MCF 10A (cell line): Measurements from ENCODE around the gene CTCF. TPM values are rescaled to one million over a fixed set of nuclear protein-coding genes. Genes with fewer than 3 reads are reported as not detected.

Experiments used
- BruUV-seq: library from RNA; stranded (reverse); fragments of 400-500 nt; replicated peaks from 2 replicates; lab custom pipeline; 2021; lab: Mats Ljungman, UMichigan
- CTCF ChIA-PET: fragments of 300-600 bp; sonication (Branson Sonifier 250); formaldehyde crosslinking; extraction: SDS; loops from one replicate; lab custom pipeline; 2021; ENCODE audit warnings: antibody characterized with exemption, inconsistent platforms; lab: Yijun Ruan, JAX
- POLR2A ChIA-PET: fragments of 300-600, 350-650 bp; sonication (Branson Sonifier 250); formaldehyde crosslinking; extraction: SDS; loops from one replicate; lab custom pipeline; 2020; ENCODE audit warnings: antibody characterized with exemption, inconsistent platforms; lab: Yijun Ruan, JAX
- DNase-seq: peaks from one replicate; pipeline ENCODE4 v3.0.0-alpha.2; 2018; ENCODE audit not compliant: unreplicated experiment
- H3K27ac Mint-ChIP-seq: one replicate; pipeline ENCODE4 v1.8.0; 2022; ENCODE audit warnings: mild to moderate bottlenecking, low read depth, mixed read lengths; ENCODE audit not compliant: unreplicated experiment
- H3K27me3 Mint-ChIP-seq: one replicate; pipeline ENCODE4 v1.8.0; 2022; ENCODE audit warnings: mixed read lengths; ENCODE audit not compliant: insufficient read depth, unreplicated experiment
- H3K36me3 Mint-ChIP-seq: one replicate; pipeline ENCODE4 v1.8.0; 2022; ENCODE audit warnings: mild to moderate bottlenecking, moderate library complexity, mixed read lengths; ENCODE audit not compliant: insufficient read depth, unreplicated experiment
- H3K4me1 Mint-ChIP-seq: one replicate; pipeline ENCODE4 v1.8.0; 2022; ENCODE audit warnings: mixed read lengths; ENCODE audit not compliant: insufficient read depth, unreplicated experiment
- H3K4me3 Mint-ChIP-seq: one replicate; pipeline ENCODE4 v1.8.0; 2022; ENCODE audit warnings: mild to moderate bottlenecking, moderate library complexity, mixed read lengths; ENCODE audit not compliant: unreplicated experiment
- H3K9me3 Mint-ChIP-seq: one replicate; pipeline ENCODE4 v1.8.0; 2022; ENCODE audit warnings: mixed read lengths; ENCODE audit not compliant: unreplicated experiment
- CTCF ChIP-seq: fragments of 200-600 bp; IDR thresholded peaks from one replicate; pipeline ENCODE4 v1.8.0; 2022; ENCODE audit warnings: antibody characterized with exemption, mild to moderate bottlenecking; ENCODE audit not compliant: unreplicated experiment
- intact Hi-C: fragments of 100-400 bp; cut with micrococcal nuclease; formaldehyde crosslinking; loops from 2 replicates; pipeline ENCODE4 v1.14.1; 2022
- total RNA-seq: library from RNA; stranded (reverse); gene quantifications from 2 replicates; pipeline ENCODE4 v1.2.3, GENCODE V29; 2022

The CTCF gene
- total RNA-seq, 1 experiment from 2014 or later, result 40.6 TPM

GRCh38 chr16:67544329-67544841, 17.9 kb upstream of the CTCF start:
- no peaks in the 10 kb centered on the region for H3K9me3 Mint-ChIP-seq
- H3K36me3 Mint-ChIP-seq, result peaks cover 20% of the 10 kb centered on the region
- ChIA-PET CTCF (interaction anchor here (0.5 to 6.1 kb wide), 9 partner anchors 12 to 244 kb away, joined by 3 to 60 read pairs (median 8); partner anchors contain the start of genes CARMIL2, CTCF and RIPOR1), POLR2A (interaction anchor here (0.8 to 2.7 kb wide), 8 partner anchors 9 to 234 kb away, joined by 3 to 15 read pairs (median 6); partner anchors contain the start of gene RIPOR1)
- peak overlapping the region; percentile 54 for H3K27ac Mint-ChIP-seq
- H3K27me3 Mint-ChIP-seq, result no peaks in the 10 kb centered on the region
- intact Hi-C loops, result no loop called here
- no peak for TF ChIP-seq CTCF
- no peak overlapping the region for H3K4me3 Mint-ChIP-seq
- DNase-seq, result peak; percentile 57
- BruUV-seq, result no TSS peak
- H3K4me1 Mint-ChIP-seq, result peaks cover 41% of the 10 kb centered on the region

- H3K27me3 Mint-ChIP-seq, result no peaks in the 10 kb centered on the region
- no peak for DNase-seq
- intact Hi-C loops, result no loop called here
- TF ChIP-seq CTCF, result no peak
- POLR2A ChIA-PET, result interaction anchor here (0.8 to 2.7 kb wide), 8 partner anchors 10 to 233 kb away, joined by 3 to 15 read pairs (median 6); partner anchors contain the start of gene RIPOR1
- peaks cover 45% of the 10 kb centered on the region for H3K4me1 Mint-ChIP-seq
- no peaks in the 10 kb centered on the region for H3K9me3 Mint-ChIP-seq
- peaks cover 16% of the 10 kb centered on the region for H3K36me3 Mint-ChIP-seq
- no TSS peak for BruUV-seq
- CTCF ChIA-PET, result interaction anchor here (0.5 to 6.1 kb wide), 11 partner anchors 11 to 244 kb away, joined by 3 to 60 read pairs (median 7); partner anchors contain the start of genes CARMIL2, CTCF and RIPOR1
- H3K4me3 Mint-ChIP-seq, result no peak overlapping the region
- peak overlapping the region; percentile 54 for H3K27ac Mint-ChIP-seq
These were observed 17.3 kb upstream of the CTCF start for GRCh38 chr16:67544844-67545664.

- intact Hi-C loops, result no loop called here
- ChIA-PET CTCF (interaction anchor here (0.6 to 6.1 kb wide), 6 partner anchors 14 to 135 kb away, joined by 3 to 60 read pairs (median 29); partner anchors contain the start of genes CARMIL2, CTCF and RIPOR1), POLR2A (interaction anchor here (1.2 to 2.7 kb wide), 4 partner anchors 9 to 16 kb away, joined by 3 to 15 read pairs (median 10); partner anchors contain the start of gene RIPOR1)
- Mint-ChIP-seq H3K27ac (no peak overlapping the region), H3K9me3 (no peaks in the 10 kb centered on the region), H3K4me3 (no peak overlapping the region), H3K4me1 (peaks cover 47% of the 10 kb centered on the region), H3K36me3 (peaks cover 11% of the 10 kb centered on the region), H3K27me3 (no peaks in the 10 kb centered on the region)
- no peak for TF ChIP-seq CTCF
- no TSS peak for BruUV-seq
- no peak for DNase-seq
These were observed 16.7 kb upstream of the CTCF start for GRCh38 chr16:67545665-67546024.

GRCh38 chr16:67546091-67546501, 16.2 kb upstream of the CTCF start:
- BruUV-seq, result TSS peak; percentile 55
- CTCF ChIA-PET, result interaction anchor here (0.9 to 6.1 kb wide), 12 partner anchors 12 to 156 kb away, joined by 3 to 60 read pairs (median 6); partner anchors contain the start of genes C16orf86, CARMIL2, CTCF and ENKD1
- H3K36me3 Mint-ChIP-seq, result peaks cover 6% of the 10 kb centered on the region

More at GRCh38 chr16:67546091-67546501, 16.2 kb upstream of the CTCF start:
- intact Hi-C loops, result no loop called here
- Mint-ChIP-seq H3K9me3 (no peaks in the 10 kb centered on the region), H3K4me3 (no peak overlapping the region), H3K27me3 (no peaks in the 10 kb centered on the region), H3K4me1 (peaks cover 42% of the 10 kb centered on the region), H3K27ac (no peak overlapping the region)
- DNase-seq, result no peak
- POLR2A ChIA-PET, result interaction anchor here (1.0 to 2.5 kb wide), 5 partner anchors 12 to 24 kb away, joined by 3 to 15 read pairs (median 7); no protein-coding TSS in a partner anchor
- TF ChIP-seq CTCF, result no peak
